Sigmoid colon (tissue), 4 donors: ENCODE results near the gene HSPA1A.

Source experiments
- CTCF ChIP-seq, 4 experiments: fragments of 450-650 bp in 3 of 4; fragments of 200-600 bp in 1 of 4; IDR thresholded peaks; one replicate each; pipeline ENCODE4 v1.5.1; 2016 to 2019; ENCODE audit warnings: antibody characterized with exemption in 4 of 4, mild to moderate bottlenecking in 3 of 4, moderate library complexity in 2 of 4
- POLR2A ChIP-seq, 2 donors: fragments of 450-650 bp; IDR thresholded peaks; one replicate each; pipeline ENCODE4 v1.6.1; 2016; ENCODE audit warnings: antibody characterized with exemption in 2 of 2, mild to moderate bottlenecking in 2 of 2, moderate library complexity in 2 of 2
- POLR2AphosphoS5 ChIP-seq, 4 donors: sonication (generic); formaldehyde crosslinking; IDR thresholded peaks; one replicate each; pipeline ENCODE4 v1.6.1; 2017; ENCODE audit warnings: antibody characterized with exemption in 4 of 4

GRCh38 chr6:31769684-31770371, 45.5 kb upstream of the HSPA1A start:
- peak; percentile 32 to 83 (median 70) for TF ChIP-seq CTCF (IDR thresholded peaks at IDR 0.05)
- TF ChIP-seq POLR2A (IDR thresholded peaks at IDR 0.05): no peak
- TF ChIP-seq POLR2AphosphoS5 (IDR thresholded peaks at IDR 0.05): no peak
